ENCODE data around the gene HDAC11. TPM values are rescaled to one million over a fixed set of nuclear protein-coding genes. Genes with fewer than 3 reads are reported as not detected.

HDAC11 gene
- total RNA-seq, 1 experiment from 2014 or later = 7.1 TPM

- no peak for DNase-seq (ENCODE audit: low read depth)
Measured at GRCh38 chr3:13540297-13540995, 60.3 kb downstream of the HDAC11 start.

- peak; percentile 31 for DNase-seq (ENCODE audit: low read depth)
Measured at GRCh38 chr3:13541691-13542090, 61.6 kb downstream of the HDAC11 start.

GRCh38 chr3:13542142-13542541 lies 62.0 kb downstream of the HDAC11 start:
- DNase-seq (ENCODE audit: low read depth) = no peak

GRCh38 chr3:13543253-13543652 lies 63.1 kb downstream of the HDAC11 start:
- DNase-seq (ENCODE audit: low read depth) = peak; percentile 60

GRCh38 chr3:13544293-13544831 lies 64.3 kb downstream of the HDAC11 start:
- DNase-seq (ENCODE audit: low read depth) = peak; percentile 68

GRCh38 chr3:13544951-13545651 lies 65.0 kb downstream of the HDAC11 start:
- no peak for DNase-seq (ENCODE audit: low read depth)

- DNase-seq (ENCODE audit: low read depth) = no peak
Measured at GRCh38 chr3:13545952-13546454, 65.9 kb downstream of the HDAC11 start.

GRCh38 chr3:13546667-13547171 lies 66.6 kb downstream of the HDAC11 start:
- DNase-seq (ENCODE audit: low read depth) = no peak

GRCh38 chr3:13547591-13548371 lies 67.7 kb downstream of the HDAC11 start:
- DNase-seq (ENCODE audit: low read depth) = no peak

- no peak for DNase-seq (ENCODE audit: low read depth)
Measured at GRCh38 chr3:13548696-13549622, 68.9 kb downstream of the HDAC11 start, which contains the start of gene FBLN2. FBLN2 (plus strand) TSS chr3:13549125; CDS start chr3:13570356, 21,231 bp downstream.

GRCh38 chr3:13549623-13550422 lies 69.7 kb downstream of the HDAC11 start:
- no peak for DNase-seq (ENCODE audit: low read depth)

- no peak for DNase-seq (ENCODE audit: low read depth)
Measured at GRCh38 chr3:13550423-13550690, 70.3 kb downstream of the HDAC11 start.

- DNase-seq (ENCODE audit: low read depth) = no peak
Measured at GRCh38 chr3:13550791-13551360, 70.8 kb downstream of the HDAC11 start.

GRCh38 chr3:13552857-13553652 lies 72.9 kb downstream of the HDAC11 start:
- DNase-seq (ENCODE audit: low read depth) = no peak

GRCh38 chr3:13553686-13554085 lies 73.6 kb downstream of the HDAC11 start:
- DNase-seq (ENCODE audit: low read depth) = no peak

- DNase-seq (ENCODE audit: low read depth) = no peak
Measured at GRCh38 chr3:13555753-13556152, 75.6 kb downstream of the HDAC11 start.

Data from LHCN-M2 (cell line).